Fibroblast of skin of left biceps (primary cell): ENCODE measurements around the gene UBE2D2.

Experiments used
- DNase-seq, 2 experiments: peaks; one replicate each; pipeline ENCODE4 v3.0.0-alpha.2; 2013; ENCODE audit warnings: low read depth in 2 of 2

Gene UBE2D2

GRCh38 chr5:139676951-139677735, 116.0 kb downstream of the UBE2D2 start:
- DNase-seq, result no peak
